Mesenchymal stem cell (in vitro differentiated cells and primary cell): ENCODE results near the gene TK2.

Experiments
- DNase-seq: peaks from one replicate; pipeline ENCODE4 v3.0.0-alpha.2; 2013
- H2AFZ ChIP-seq: one replicate; pipeline ENCODE4 v1.6.1; 2013; ENCODE audit warnings: low read depth, mild to moderate bottlenecking, control low read depth, inconsistent platforms, low read length, moderate library complexity
- H2AK5ac ChIP-seq: 2 replicates; pipeline ENCODE4 v1.6.1; 2013; ENCODE audit warnings: low read length, moderate library complexity, mild to moderate bottlenecking, inconsistent platforms; ENCODE audit not compliant: severe bottlenecking
- H2BK120ac ChIP-seq: one replicate; pipeline ENCODE4 v1.6.1; 2013; ENCODE audit warnings: low read depth, mild to moderate bottlenecking, inconsistent platforms, low read length, moderate library complexity
- H2BK12ac ChIP-seq, 2 experiments: one replicate each; pipeline ENCODE4 v1.6.1; 2013; ENCODE audit warnings: inconsistent platforms in 2 of 2, low read length in 2 of 2, mild to moderate bottlenecking in 2 of 2, moderate library complexity in 2 of 2, control low read depth in 1 of 2
- H2BK15ac ChIP-seq: one replicate; pipeline ENCODE4 v1.6.1; 2013; ENCODE audit warnings: mild to moderate bottlenecking, low read depth, inconsistent platforms; ENCODE audit not compliant: poor library complexity, severe bottlenecking
- H2BK5ac ChIP-seq: 2 replicates; pipeline ENCODE4 v1.6.1; 2013; ENCODE audit warnings: low read depth, mild to moderate bottlenecking, low read length, control low read depth, inconsistent platforms; ENCODE audit not compliant: poor library complexity, severe bottlenecking
- H3K14ac ChIP-seq, 2 experiments: one replicate each; pipeline ENCODE4 v1.6.1; 2013; ENCODE audit warnings: inconsistent platforms in 2 of 2, low read length in 2 of 2, control low read depth in 1 of 2, mild to moderate bottlenecking in 1 of 2, moderate library complexity in 1 of 2
- H3K18ac ChIP-seq, 2 experiments: one replicate each; pipeline ENCODE4 v1.6.1; 2013; ENCODE audit warnings: inconsistent platforms in 2 of 2, low read length in 2 of 2, control low read depth in 1 of 2, low read depth in 1 of 2, mild to moderate bottlenecking in 1 of 2
- H3K23ac ChIP-seq, 2 experiments: one replicate each; pipeline ENCODE4 v1.6.1; 2013; ENCODE audit warnings: inconsistent platforms in 2 of 2, low read length in 2 of 2, mild to moderate bottlenecking in 2 of 2, moderate library complexity in 2 of 2, control low read depth in 1 of 2
- H3K27ac ChIP-seq: 2 replicates; pipeline ENCODE4 v1.5.1; 2013; ENCODE audit warnings: mild to moderate bottlenecking, moderate library complexity, low read length, control low read depth, inconsistent platforms; ENCODE audit not compliant: poor library complexity, severe bottlenecking
- H3K27me3 ChIP-seq, 2 experiments: 2 replicates each; pipeline versions ENCODE4 v1.6.1 to v1.7.0; 2013; ENCODE audit warnings: low read length in 2 of 2, mild to moderate bottlenecking in 2 of 2, moderate library complexity in 2 of 2, control low read depth in 1 of 2, inconsistent platforms in 1 of 2; ENCODE audit not compliant: control insufficient read depth in 1 of 2, insufficient read depth in 1 of 2
- H3K36me3 ChIP-seq, 2 experiments: 2 replicates each; pipeline versions ENCODE4 v1.6.1 to v1.7.0; 2013; ENCODE audit warnings: low read length in 2 of 2, control low read depth in 1 of 2, inconsistent platforms in 1 of 2, low read depth in 1 of 2, mild to moderate bottlenecking in 1 of 2; ENCODE audit not compliant: insufficient read depth in 2 of 2, control insufficient read depth in 1 of 2
- H3K4ac ChIP-seq, 2 experiments: one replicate each; pipeline ENCODE4 v1.6.1; 2013; ENCODE audit warnings: inconsistent platforms in 2 of 2, low read length in 2 of 2, mild to moderate bottlenecking in 2 of 2, moderate library complexity in 2 of 2, control low read depth in 1 of 2, low read depth in 1 of 2
- H3K4me1 ChIP-seq: 2 replicates; pipeline ENCODE4 v1.6.1; 2013; ENCODE audit warnings: low read depth, low read length, control low read depth; ENCODE audit not compliant: control insufficient read depth, insufficient read depth
- H3K4me2 ChIP-seq: 2 replicates; pipeline ENCODE4 v1.6.1; 2013; ENCODE audit warnings: low read length, mild to moderate bottlenecking, inconsistent platforms; ENCODE audit not compliant: poor library complexity, severe bottlenecking
- H3K4me3 ChIP-seq, 2 experiments: 2 replicates each; pipeline versions ENCODE4 v1.5.1 to v1.7.0; 2013; ENCODE audit warnings: low read length in 2 of 2, mild to moderate bottlenecking in 2 of 2, control low read depth in 1 of 2, low read depth in 1 of 2; ENCODE audit not compliant: insufficient read depth in 1 of 2
- H3K79me1 ChIP-seq: replicated peaks from 2 replicates; pipeline ENCODE4 v1.6.1; 2013; ENCODE audit warnings: mild to moderate bottlenecking, control low read depth, low read length, inconsistent platforms; ENCODE audit not compliant: poor library complexity, severe bottlenecking
- H3K9ac ChIP-seq: 2 replicates; pipeline ENCODE4 v1.7.0; 2013; ENCODE audit warnings: mild to moderate bottlenecking, low read length, moderate library complexity
- H3K9me3 ChIP-seq: 2 replicates; pipeline ENCODE4 v1.7.0; 2013; ENCODE audit warnings: mild to moderate bottlenecking, low read length; ENCODE audit not compliant: control insufficient read depth
- H4K8ac ChIP-seq: one replicate; pipeline ENCODE4 v1.6.1; 2013; ENCODE audit warnings: inconsistent platforms, mild to moderate bottlenecking, low read length, moderate library complexity
- H4K91ac ChIP-seq: one replicate; pipeline ENCODE4 v1.6.1; 2013; ENCODE audit warnings: mild to moderate bottlenecking, low read length, inconsistent platforms
- WGBS: methylation state at CpG from one replicate; pipeline ENCODE4 v1.1.7; 2013; ENCODE audit warnings: mixed read lengths; 5-methylcytosine and 5-hydroxymethylcytosine counted together

Gene TK2

DNA sequence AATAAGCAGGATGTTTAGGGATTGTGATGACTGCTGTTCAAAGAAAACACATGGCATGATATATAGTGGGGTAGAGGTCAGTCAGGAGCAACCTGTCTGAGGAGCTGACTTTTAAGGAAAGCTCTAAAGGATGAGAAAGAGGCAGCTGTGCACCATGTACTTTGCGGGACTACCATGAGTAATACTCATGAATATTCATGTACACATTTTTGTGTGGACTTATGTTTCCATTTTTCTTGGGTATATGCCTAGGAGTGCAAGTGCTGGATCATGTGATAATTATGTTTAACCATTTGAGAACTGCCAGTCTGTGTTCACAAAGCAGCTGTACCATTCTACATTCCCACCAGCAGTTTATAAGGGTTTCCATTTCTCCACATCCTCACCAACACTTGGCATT, 87.0 kb downstream of the TK2 start:
- no CpG with 5 or more reads among the region's 1 CpG for WGBS
- Histone ChIP-seq H3K23ac (no peak overlapping the region), H3K4me2 (no peak overlapping the region), H2AK5ac (no peak overlapping the region), H4K8ac (no peak overlapping the region), H3K9me3 (peaks cover 5% of the 10 kb centered on the region), H3K4me1 (peaks cover 2% of the 10 kb centered on the region), H3K36me3 (peaks cover 0 to 13% of the 10 kb centered on the region in 2 experiments), H3K9ac (no peak overlapping the region), H2BK120ac (no peak overlapping the region), H3K14ac (no peak overlapping the region), H2BK5ac (no peak overlapping the region), H3K79me1 (no peaks in the 10 kb centered on the region), H2AFZ (no peak overlapping the region), H4K91ac (no peak overlapping the region), H3K4ac (no peak overlapping the region), H3K4me3 (no peak overlapping the region), H3K27ac (no peak overlapping the region), H2BK12ac (no peak overlapping the region), H3K27me3 (peaks cover 22 to 27% of the 10 kb centered on the region in 2 experiments), H2BK15ac (no peak overlapping the region), H3K18ac (no peak overlapping the region)
- DNase-seq: no peak

- no peak overlapping the region for H3K4me2 ChIP-seq
- H2BK120ac ChIP-seq: no peak overlapping the region
- H3K9ac ChIP-seq: no peak overlapping the region
- H3K4me1 ChIP-seq: peaks cover 4% of the 10 kb centered on the region
- no peak overlapping the region for H3K18ac ChIP-seq
- no peak overlapping the region for H2BK5ac ChIP-seq
- H4K8ac ChIP-seq: no peak overlapping the region
- H3K79me1 ChIP-seq: no peaks in the 10 kb centered on the region
- no peak overlapping the region for H4K91ac ChIP-seq
- no peak overlapping the region for H3K14ac ChIP-seq
- H3K4me3 ChIP-seq: no peak overlapping the region
- H3K27me3 ChIP-seq: peaks cover 22 to 29% of the 10 kb centered on the region in 2 experiments
- H3K27ac ChIP-seq: no peak overlapping the region
- no peak overlapping the region for H2BK15ac ChIP-seq
- no peaks in the 10 kb centered on the region for H3K9me3 ChIP-seq
- no peak overlapping the region for H3K23ac ChIP-seq
- H2AK5ac ChIP-seq: no peak overlapping the region
- H3K36me3 ChIP-seq: peaks cover 0 to 7% of the 10 kb centered on the region in 2 experiments
- WGBS: 91% methylated on average over 1 of the region's 1 CpG
- H3K4ac ChIP-seq: no peak overlapping the region
- DNase-seq: no peak
- H2BK12ac ChIP-seq: no peak overlapping the region
- no peak overlapping the region for H2AFZ ChIP-seq
Observed at GRCh38 chr16:66460703-66461102, 89.2 kb downstream of the TK2 start.

- no peak overlapping the region for H4K8ac ChIP-seq
- H4K91ac ChIP-seq: no peak overlapping the region
- no peak overlapping the region for H3K9ac ChIP-seq
- H3K9me3 ChIP-seq: no peaks in the 10 kb centered on the region
- no peak overlapping the region for H3K18ac ChIP-seq
- H2BK12ac ChIP-seq: no peak overlapping the region
- no peak overlapping the region for H3K27ac ChIP-seq
- WGBS: 60% methylated on average over 3 of the region's 5 CpGs
- peaks cover 4% of the 10 kb centered on the region for H3K4me1 ChIP-seq
- H3K27me3 ChIP-seq: peaks cover 22 to 29% of the 10 kb centered on the region in 2 experiments
- H3K4me2 ChIP-seq: no peak overlapping the region
- H3K4ac ChIP-seq: no peak overlapping the region
- H3K23ac ChIP-seq: no peak overlapping the region
- no peak overlapping the region for H3K14ac ChIP-seq
- H2AK5ac ChIP-seq: no peak overlapping the region
- H2BK15ac ChIP-seq: no peak overlapping the region
- H3K4me3 ChIP-seq: no peak overlapping the region
- H2BK5ac ChIP-seq: no peak overlapping the region
- H2BK120ac ChIP-seq: no peak overlapping the region
- no peaks in the 10 kb centered on the region for H3K79me1 ChIP-seq
- DNase-seq: no peak
- H2AFZ ChIP-seq: no peak overlapping the region
- H3K36me3 ChIP-seq: peaks cover 0 to 7% of the 10 kb centered on the region in 2 experiments
Observed at GRCh38 chr16:66459878-66460277, 90.0 kb downstream of the TK2 start.

DNA sequence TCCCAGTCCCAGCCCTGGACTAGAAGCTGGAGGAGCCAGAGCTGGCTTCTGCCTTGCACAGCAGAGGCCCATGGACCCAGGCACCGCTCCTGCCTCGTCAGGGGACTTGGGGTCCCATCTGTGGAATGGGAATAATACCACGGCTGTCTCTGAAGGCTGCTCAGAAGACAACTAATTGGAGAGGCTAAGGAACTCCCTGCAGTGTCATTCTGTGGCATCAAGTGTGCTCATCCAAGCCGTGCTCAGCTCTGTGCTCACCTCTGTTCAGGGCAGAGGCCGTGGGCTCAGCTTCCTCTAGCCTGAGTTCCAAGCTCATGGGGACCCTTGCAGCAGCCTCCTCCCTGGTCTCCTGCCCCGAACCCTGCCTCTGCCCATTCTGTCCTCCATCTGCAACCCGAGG, 91.1 kb downstream of the TK2 start:
- no peak overlapping the region for H4K91ac ChIP-seq
- H2BK120ac ChIP-seq: no peak overlapping the region
- H3K9me3 ChIP-seq: no peaks in the 10 kb centered on the region
- H3K9ac ChIP-seq: no peak overlapping the region
- H3K18ac ChIP-seq: no peak overlapping the region
- no peak overlapping the region for H3K27ac ChIP-seq
- H2AFZ ChIP-seq: no peak overlapping the region
- H3K4me2 ChIP-seq: no peak overlapping the region
- H4K8ac ChIP-seq: no peak overlapping the region
- H3K79me1 ChIP-seq: no peaks in the 10 kb centered on the region
- H3K36me3 ChIP-seq: peaks cover 0 to 7% of the 10 kb centered on the region in 2 experiments
- no peak for DNase-seq
- H2AK5ac ChIP-seq: no peak overlapping the region
- no peak overlapping the region for H2BK5ac ChIP-seq
- peaks cover 22 to 29% of the 10 kb centered on the region in 2 experiments for H3K27me3 ChIP-seq
- H2BK12ac ChIP-seq: no peak overlapping the region
- no peak overlapping the region for H3K4ac ChIP-seq
- H3K14ac ChIP-seq: no peak overlapping the region
- H3K23ac ChIP-seq: no peak overlapping the region
- H2BK15ac ChIP-seq: no peak overlapping the region
- WGBS: 88% methylated on average over 7 of the region's 7 CpGs
- peaks cover 4% of the 10 kb centered on the region for H3K4me1 ChIP-seq
- H3K4me3 ChIP-seq: no peak overlapping the region
